Measurements from ENCODE around the gene PSMD2.

- TF ChIP-seq CTCF (IDR thresholded peaks at IDR 0.05) (no peak), POLR2A (IDR thresholded peaks at IDR 0.05) (no peak), EP300 (IDR thresholded peaks at IDR 0.05; ENCODE audit: low read depth) (no peak)
These were observed 2.4 kb upstream of the PSMD2 start for GRCh38 chr3:184296616-184297015.

All from transverse colon (tissue), 3 donors.